ENCODE measurements around the gene RHEB.

GRCh38 chr7:151507806-151508205, 11.9 kb downstream of the RHEB start:
- no peak for TF ChIP-seq RARB (CRISPR knock-in tag; IDR thresholded peaks at IDR 0.05)
- TF ChIP-seq, protein P1, sequence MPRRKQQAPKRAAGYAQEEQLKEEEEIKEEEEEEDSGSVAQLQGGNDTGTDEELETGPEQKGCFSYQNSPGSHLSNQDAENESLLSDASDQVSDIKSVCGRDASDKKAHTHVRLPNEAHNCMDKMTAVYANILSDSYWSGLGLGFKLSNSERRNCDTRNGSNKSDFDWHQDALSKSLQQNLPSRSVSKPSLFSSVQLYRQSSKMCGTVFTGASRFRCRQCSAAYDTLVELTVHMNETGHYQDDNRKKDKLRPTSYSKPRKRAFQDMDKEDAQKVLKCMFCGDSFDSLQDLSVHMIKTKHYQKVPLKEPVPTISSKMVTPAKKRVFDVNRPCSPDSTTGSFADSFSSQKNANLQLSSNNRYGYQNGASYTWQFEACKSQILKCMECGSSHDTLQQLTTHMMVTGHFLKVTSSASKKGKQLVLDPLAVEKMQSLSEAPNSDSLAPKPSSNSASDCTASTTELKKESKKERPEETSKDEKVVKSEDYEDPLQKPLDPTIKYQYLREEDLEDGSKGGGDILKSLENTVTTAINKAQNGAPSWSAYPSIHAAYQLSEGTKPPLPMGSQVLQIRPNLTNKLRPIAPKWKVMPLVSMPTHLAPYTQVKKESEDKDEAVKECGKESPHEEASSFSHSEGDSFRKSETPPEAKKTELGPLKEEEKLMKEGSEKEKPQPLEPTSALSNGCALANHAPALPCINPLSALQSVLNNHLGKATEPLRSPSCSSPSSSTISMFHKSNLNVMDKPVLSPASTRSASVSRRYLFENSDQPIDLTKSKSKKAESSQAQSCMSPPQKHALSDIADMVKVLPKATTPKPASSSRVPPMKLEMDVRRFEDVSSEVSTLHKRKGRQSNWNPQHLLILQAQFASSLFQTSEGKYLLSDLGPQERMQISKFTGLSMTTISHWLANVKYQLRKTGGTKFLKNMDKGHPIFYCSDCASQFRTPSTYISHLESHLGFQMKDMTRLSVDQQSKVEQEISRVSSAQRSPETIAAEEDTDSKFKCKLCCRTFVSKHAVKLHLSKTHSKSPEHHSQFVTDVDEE (CRISPR knock-in tag; IDR thresholded peaks at IDR 0.05), result no peak
- no peak for TF ChIP-seq TOX (CRISPR knock-in tag; IDR thresholded peaks at IDR 0.05; ENCODE audit: borderline replicate concordance)
- TF ChIP-seq PATZ1 (CRISPR knock-in tag; IDR thresholded peaks at IDR 0.05; ENCODE audit: borderline replicate concordance), result no peak
- TF ChIP-seq CSDC2 (CRISPR knock-in tag; IDR thresholded peaks at IDR 0.05), result no peak
- TF ChIP-seq ZNF8 (CRISPR knock-in tag; IDR thresholded peaks at IDR 0.05), result no peak
